Stromal cell of bone marrow (primary cell): ENCODE results near the gene LCE5A.
"Not testable (repeated sequence)": the region's sequence is repeated elsewhere in the genome, so short reads cannot be mapped to it uniquely, and the experiment has no call there.

Experiments used
- DNase-seq: peaks from one replicate; pipeline ENCODE4 v3.0.0-alpha.2; 2012; ENCODE audit warnings: low read depth

LCE5A gene

DNA sequence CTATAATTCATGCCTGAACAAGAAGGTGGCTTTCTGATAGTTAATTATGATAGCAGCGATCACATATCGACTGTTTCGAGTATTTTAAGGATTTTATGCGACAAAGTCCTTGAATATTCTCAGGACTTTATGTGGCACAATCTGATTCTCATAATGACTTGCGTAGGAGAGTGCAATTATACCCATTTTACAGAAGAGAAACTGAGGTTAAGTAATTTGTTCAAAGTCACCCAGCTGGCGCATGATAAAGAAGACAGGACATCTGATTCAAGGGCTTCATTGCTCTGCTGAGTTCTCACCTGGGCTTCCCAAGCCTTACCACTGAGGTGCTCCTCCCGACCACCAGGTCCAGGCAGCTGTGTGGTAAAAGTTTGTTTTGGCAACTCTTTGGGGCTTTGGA is 5.5 kb downstream of the LCE5A start:
- no peak for DNase-seq

- no peak for DNase-seq
Measured at GRCh38 chr1:152517237-152517811, 6.7 kb downstream of the LCE5A start.

DNA sequence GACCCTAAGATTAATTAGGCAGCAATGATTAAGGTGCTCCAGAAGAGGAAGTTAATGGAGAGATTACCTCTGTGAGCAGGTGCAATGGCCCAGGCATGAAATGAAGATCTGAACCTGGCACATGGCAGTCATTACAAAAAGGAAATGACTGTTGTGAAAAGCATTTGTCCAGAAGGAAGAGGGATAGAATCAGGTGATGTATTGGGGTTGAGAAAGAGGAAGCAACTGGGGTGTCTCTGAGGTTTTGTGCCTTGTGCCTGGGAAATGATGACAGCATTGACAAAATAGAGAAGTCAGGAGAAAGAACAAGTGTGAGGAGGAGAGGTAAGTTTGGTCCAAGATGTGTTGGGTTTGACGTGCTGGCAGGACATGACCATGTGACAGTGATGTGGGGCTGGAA is 9.2 kb downstream of the LCE5A start:
- DNase-seq: no peak

DNA sequence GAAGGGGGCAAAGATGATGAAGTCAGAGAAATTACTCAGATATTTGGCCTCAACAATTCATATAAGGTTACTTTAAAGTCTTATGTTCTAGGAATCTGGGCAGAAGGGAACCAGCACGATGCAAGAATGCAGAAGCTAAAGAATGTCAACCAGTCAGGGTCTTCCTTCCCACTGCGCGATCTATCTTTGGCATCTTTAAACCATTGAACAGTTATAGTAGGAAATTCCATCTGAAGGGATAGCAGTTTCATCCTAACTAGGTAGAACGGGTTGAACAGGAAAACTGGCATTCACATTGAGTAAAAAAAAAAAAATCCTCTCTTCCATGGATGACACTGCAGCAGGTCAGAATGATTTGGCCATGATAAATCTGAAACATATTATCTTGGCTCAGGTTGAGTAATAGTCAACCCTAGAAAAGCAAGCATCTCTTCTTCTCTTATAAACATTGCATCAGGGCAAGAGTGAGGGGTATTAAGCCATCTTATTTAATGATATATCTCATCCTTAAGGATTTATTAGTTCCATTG is 10.0 kb downstream of the LCE5A start:
- no peak for DNase-seq

DNA sequence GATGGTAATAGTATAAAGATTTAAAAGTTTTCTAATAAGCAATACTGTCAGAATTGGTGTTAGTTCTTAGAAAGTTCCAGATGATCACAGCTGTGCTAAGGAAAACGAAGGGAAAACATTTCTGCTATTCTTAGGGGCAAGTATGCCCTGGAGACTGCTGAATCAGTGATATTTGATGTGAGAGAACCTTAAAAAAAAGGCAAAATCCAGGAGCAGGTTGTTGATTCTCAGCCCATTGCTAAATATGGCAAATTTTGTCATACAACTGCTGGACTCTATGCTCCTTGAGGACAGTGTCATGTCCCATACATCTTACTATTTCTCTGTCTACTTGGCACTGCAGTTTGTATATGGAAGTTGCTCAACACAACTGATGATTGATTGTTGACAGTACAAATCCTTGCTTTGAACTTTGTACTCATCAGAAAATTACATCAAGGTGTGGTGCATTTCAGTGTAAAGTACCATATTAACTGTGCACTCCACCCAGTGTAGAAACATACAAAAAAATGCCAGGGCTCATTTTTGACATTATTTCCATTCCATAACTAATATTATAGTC is 14.6 kb downstream of the LCE5A start:
- no peak for DNase-seq

- peak; percentile 17 for DNase-seq
Measured at GRCh38 chr1:152533327-152533938, 22.8 kb downstream of the LCE5A start.

DNA sequence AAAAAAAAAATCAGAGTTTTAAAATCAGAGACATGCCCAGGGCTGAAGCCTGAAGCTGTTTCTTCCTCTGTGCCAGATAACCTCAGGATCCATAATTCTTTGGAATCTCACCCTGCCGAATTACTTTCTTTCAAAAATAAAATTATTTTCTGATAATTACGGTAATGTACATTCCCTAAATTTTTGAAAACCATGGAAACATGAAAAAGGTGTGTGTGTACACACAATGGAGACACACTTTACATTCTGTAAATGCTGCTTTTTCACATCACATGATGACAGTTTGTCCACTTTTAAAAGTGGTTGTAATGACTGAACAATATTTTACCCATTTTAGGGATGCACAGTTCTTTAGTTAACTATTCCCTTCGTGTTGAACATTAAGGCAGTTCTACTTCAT is 25.2 kb downstream of the LCE5A start:
- no peak for DNase-seq

DNA sequence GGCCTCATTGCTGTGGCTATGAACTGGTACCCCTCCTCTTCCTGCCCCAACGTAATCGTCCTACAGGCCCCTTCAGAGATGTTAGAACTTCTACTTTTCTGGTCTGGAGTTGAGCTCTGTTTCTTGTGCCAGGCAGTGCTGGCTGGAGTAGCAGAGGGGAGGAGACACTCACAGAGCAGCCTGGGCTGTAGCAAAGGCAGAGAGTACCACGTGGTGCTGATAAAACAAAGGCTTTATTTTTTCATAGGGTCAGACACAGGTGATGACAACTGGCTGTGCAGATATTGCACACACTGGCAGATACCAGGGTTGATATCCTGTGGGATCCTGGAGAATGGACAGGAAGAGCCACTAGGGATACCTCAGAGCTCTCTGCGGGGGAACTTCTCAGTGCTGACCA is 26.9 kb downstream of the LCE5A start:
- DNase-seq: no peak

GRCh38 chr1:152539901-152540300 is 29.3 kb downstream of the LCE5A start:
- DNase-seq: no peak

DNA sequence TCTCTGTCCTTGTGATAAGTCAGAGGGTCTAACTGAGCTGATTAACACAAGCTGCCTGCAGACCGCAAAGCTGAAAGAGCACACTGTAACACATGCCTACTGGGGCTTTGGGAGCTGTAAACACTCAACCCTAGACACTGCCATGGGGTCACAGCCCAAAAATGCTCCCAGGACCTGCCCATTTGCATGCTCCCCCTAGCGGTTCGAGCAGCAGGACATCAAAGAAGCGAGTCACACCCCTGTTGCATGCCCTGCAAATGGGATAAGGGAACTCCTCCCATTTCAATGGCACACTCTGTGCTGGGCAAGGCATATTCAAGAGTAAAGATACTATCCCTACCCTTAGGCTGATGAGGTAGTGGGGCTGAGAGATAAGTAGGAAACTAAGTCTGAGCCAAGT is 33.2 kb downstream of the LCE5A start:
- no peak for DNase-seq

GRCh38 chr1:152546704-152547103 is 36.1 kb downstream of the LCE5A start:
- DNase-seq: no peak

- not testable (repeated sequence) for DNase-seq
Measured at GRCh38 chr1:152548358-152548757, 37.8 kb downstream of the LCE5A start.
